Measurements from ENCODE around the gene SETX. TPM values are rescaled to one million over a fixed set of nuclear protein-coding genes. Genes with fewer than 3 reads are reported as not detected.
A peak's percentile ranks its signal among the peaks of the same experiment; 100 is the strongest.

SETX gene
- total RNA-seq, 4 donors from 2014 or later: 52.5 to 79.4 (median 69.7) TPM

DNA sequence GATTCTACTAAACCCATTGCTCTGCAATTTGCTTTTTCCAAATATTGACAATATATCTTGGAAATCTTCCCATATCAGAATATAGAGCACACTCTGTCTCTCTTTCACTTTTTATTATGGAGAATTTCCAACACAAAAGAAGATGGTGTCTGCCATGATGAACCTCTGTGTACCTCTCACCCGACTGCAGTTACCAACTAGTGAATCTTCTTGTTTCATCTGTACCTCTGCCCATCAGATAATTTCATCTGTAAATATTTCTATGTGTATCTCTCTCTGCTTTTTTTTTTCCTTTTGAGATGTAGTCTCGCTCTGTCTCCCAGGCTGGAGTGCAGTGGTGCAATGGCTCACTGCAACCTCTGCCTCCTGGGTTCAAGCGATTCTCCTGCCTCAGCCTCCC lies 130.1 kb downstream of the SETX start:
- TF ChIP-seq, protein P1, sequence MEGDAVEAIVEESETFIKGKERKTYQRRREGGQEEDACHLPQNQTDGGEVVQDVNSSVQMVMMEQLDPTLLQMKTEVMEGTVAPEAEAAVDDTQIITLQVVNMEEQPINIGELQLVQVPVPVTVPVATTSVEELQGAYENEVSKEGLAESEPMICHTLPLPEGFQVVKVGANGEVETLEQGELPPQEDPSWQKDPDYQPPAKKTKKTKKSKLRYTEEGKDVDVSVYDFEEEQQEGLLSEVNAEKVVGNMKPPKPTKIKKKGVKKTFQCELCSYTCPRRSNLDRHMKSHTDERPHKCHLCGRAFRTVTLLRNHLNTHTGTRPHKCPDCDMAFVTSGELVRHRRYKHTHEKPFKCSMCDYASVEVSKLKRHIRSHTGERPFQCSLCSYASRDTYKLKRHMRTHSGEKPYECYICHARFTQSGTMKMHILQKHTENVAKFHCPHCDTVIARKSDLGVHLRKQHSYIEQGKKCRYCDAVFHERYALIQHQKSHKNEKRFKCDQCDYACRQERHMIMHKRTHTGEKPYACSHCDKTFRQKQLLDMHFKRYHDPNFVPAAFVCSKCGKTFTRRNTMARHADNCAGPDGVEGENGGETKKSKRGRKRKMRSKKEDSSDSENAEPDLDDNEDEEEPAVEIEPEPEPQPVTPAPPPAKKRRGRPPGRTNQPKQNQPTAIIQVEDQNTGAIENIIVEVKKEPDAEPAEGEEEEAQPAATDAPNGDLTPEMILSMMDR (IDR thresholded peaks at IDR 0.05): no peak
- no peak for ATAC-seq (ENCODE audit: low FRiP score)
- no peak for DNase-seq (ENCODE audit: low spot score)

DNA sequence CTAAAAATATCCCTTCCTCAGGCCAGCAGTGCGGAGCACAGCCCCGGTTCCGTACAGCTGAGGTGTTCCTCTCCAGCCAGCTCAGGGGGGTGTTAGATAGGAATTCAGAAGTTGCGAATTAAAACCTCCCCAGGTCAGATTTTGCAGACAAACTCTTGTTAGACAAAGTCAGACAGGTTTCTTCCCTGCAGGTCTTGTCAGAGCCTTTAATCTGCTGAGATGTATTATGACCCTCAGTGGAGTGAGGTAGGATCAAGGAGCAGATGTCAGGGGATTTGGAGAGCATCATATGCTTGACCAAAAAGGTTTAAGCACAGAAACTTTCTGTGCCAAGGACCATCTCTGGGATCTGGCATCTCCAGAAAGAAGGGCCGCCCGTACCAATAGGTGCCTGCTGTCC lies 132.8 kb downstream of the SETX start:
- TF ChIP-seq, protein P1 (IDR thresholded peaks at IDR 0.05): no peak
- ATAC-seq (ENCODE audit: low FRiP score): no peak
- DNase-seq (ENCODE audit: low spot score): no peak

DNA sequence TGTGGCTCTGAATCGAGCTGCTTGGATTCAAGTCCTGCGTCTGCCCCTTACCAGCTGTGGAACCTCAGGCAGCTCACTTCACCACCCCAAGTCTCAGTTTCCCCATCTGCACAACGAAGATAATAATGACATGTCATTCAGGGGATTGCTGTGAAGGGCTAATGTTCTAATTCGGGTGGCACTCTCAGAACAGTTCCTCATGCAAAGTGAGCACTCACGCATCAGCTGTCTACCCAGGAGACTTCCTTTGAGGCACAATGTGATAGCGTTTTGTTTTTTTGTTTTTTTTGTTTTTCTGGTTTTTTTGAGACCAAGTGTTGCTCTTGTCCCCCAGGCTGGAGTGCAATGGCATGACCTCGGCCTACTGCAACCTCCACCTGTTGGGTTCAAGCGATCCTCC lies 136.6 kb downstream of the SETX start:
- TF ChIP-seq, protein P1 (IDR thresholded peaks at IDR 0.05): no peak
- no peak for DNase-seq (ENCODE audit: low spot score)
- no peak for ATAC-seq (ENCODE audit: low FRiP score)

DNA sequence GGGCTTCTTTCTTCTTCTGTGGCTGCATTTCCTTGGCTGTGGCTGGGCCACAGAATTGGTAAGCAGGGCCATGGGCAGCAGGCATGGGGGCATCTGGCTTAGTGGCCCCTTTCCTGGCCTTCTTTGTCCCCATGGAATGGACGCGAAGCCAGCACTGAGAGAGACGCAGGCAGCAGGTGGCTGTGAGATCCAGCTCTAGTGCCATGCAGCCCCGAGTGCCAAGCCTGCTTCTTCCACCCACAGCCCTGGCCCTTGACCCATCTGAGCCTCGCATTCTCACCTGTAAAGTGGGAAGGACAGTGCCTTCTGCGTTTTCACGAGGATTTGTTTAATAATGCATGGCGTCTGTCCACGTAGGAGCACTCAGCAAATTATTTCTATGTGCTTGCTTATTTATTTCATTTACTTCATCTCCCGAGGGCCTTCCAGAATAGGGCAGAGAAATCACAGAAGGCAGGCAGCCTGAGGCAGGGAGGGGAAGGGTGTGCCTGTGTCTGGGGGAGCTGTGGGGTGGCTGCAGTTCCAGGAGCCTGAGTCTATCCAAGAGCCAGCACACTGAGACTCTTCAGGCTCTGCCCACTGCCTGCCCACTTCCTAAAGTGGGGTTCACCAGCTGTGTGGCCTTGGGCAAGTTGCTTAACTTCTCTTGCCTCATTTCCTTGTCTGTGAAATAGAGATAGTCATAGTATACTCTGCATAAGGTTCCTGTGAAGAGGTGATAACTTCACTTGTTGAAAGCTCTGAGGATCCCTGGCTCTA lies 137.7 kb downstream of the SETX start:
- peak; percentile 13 for ATAC-seq (ENCODE audit: low FRiP score)
- TF ChIP-seq, protein P1 (IDR thresholded peaks at IDR 0.05): no peak
- DNase-seq (ENCODE audit: low spot score): no peak

DNA sequence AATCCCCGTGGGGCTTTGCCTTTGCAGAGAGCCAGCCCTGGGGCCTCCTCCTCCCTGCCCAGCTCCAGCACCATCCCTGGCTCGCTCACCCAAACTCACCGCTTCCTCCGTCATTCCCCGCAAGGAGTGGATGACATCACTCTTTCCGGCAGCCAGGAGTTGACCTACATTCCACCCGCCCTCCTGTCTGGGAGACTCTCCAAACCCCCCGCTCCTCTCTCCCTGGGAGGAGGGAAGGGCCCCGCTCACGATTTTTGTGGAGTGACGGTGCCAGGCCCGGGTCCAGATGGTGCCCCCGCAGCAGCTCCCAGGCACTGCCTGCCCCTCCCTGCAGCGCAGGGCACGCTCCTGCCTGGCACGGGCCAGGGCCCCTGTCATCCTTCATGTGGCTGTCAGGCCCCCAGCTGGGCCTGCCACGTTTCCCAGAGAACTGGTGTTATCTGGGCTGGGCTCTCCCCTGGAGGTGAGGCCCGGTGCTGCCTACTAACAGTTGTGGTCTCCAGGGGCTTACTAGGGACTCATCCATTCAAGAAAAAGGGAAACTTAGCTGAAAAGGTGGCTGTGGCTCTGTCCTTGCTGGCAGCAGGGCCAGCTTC lies 140.7 kb downstream of the SETX start:
- DNase-seq (ENCODE audit: low spot score) (peak; percentile 39), ATAC-seq (ENCODE audit: low FRiP score) (peak; percentile 95)
- TF ChIP-seq, protein P1 (IDR thresholded peaks at IDR 0.05): no peak

DNA sequence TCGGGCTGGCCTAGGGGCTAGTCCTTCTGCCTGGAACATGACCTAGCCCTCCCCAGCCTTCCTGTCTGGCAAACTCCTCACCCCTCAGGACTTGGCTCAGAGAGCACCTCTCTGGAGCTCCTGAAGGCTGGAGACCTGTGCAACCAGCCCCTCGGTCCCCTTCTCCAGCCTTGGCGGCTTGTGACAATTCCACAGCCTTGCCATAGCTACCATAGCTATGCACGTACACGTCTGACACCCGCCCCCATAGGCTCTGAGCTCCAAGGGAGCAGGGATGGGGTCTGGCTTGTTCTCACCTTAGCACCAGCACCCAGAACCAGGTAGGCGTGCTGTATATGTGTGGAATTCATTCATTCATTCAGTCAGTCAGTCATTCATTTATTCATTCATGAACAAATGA lies 143.2 kb downstream of the SETX start:
- TF ChIP-seq, protein P1 (IDR thresholded peaks at IDR 0.05): no peak
- no peak for ATAC-seq (ENCODE audit: low FRiP score)
- no peak for DNase-seq (ENCODE audit: low spot score)

Other genes with a start within 250 kb of the SETX start
- gene NTNG2, start 192.9 kb downstream of the SETX start, total RNA-seq: 1 to 10 TPM; 1.8 to 4.2 (median 2.9) TPM
- gene TTF1, start 51.9 kb upstream of the SETX start, total RNA-seq: 10 to 100 TPM in 2 of 4 donors, 1 to 10 TPM in 2; 7.9 to 19.1 (median 10.2) TPM
- gene CFAP77, start 55.2 kb upstream of the SETX start, total RNA-seq: not detected
- gene BARHL1, start 227.6 kb upstream of the SETX start, total RNA-seq: not detected